OCI-M2 (cell line): Measurements from ENCODE around the gene CRELD2.

Experiments
- DNase-seq: peaks from one replicate; lab custom pipeline; 2025; ENCODE audit not compliant: unreplicated experiment; lab: John Stamatoyannopoulos, UW

The CRELD2 gene

GRCh38 chr22:49887064-49887451 is 31.4 kb upstream of the CRELD2 start:
- DNase-seq: no peak

GRCh38 chr22:49887702-49888101 is 30.7 kb upstream of the CRELD2 start:
- no peak for DNase-seq

- no peak for DNase-seq
Observed at GRCh38 chr22:49889071-49889470, 29.4 kb upstream of the CRELD2 start.

- no peak for DNase-seq
Observed at GRCh38 chr22:49892226-49892899, 26.1 kb upstream of the CRELD2 start.

GRCh38 chr22:49893025-49893424 is 25.4 kb upstream of the CRELD2 start:
- DNase-seq: no peak

GRCh38 chr22:49894322-49895054 is 23.9 kb upstream of the CRELD2 start:
- no peak for DNase-seq

- no peak for DNase-seq
Observed at GRCh38 chr22:49896201-49896600, 22.2 kb upstream of the CRELD2 start.

- DNase-seq: no peak
Observed at GRCh38 chr22:49897015-49897684, 21.3 kb upstream of the CRELD2 start.

GRCh38 chr22:49899530-49899929 is 18.9 kb upstream of the CRELD2 start:
- no peak for DNase-seq

- DNase-seq: no peak
Observed at GRCh38 chr22:49900441-49901230, 17.8 kb upstream of the CRELD2 start.

GRCh38 chr22:49901457-49901856 is 17.0 kb upstream of the CRELD2 start:
- DNase-seq: no peak

- no peak for DNase-seq
Observed at GRCh38 chr22:49903322-49904039, 15.0 kb upstream of the CRELD2 start.

GRCh38 chr22:49904040-49904369 is 14.4 kb upstream of the CRELD2 start:
- no peak for DNase-seq

- DNase-seq: no peak
Observed at GRCh38 chr22:49905465-49905864, 13.0 kb upstream of the CRELD2 start.

- DNase-seq: no peak
Observed at GRCh38 chr22:49906071-49906798, 12.2 kb upstream of the CRELD2 start.

GRCh38 chr22:49906799-49907290 is 11.6 kb upstream of the CRELD2 start:
- no peak for DNase-seq

- DNase-seq: no peak
Observed at GRCh38 chr22:49907807-49908206, 10.6 kb upstream of the CRELD2 start.

- no peak for DNase-seq
Observed at GRCh38 chr22:49909476-49910205, 8.8 kb upstream of the CRELD2 start.
